GM12865 (cell line): ENCODE data around the gene ZMIZ1.
A peak's percentile ranks its signal among the peaks of the same experiment; 100 is the strongest.

ENCODE experiments used
- DNase-seq: peaks from one replicate; pipeline ENCODE4 v3.0.0; 2010; ENCODE audit warnings: low read depth
- H3K4me3 ChIP-seq: 2 replicates; pipeline ENCODE4 v1.5.1; 2011; ENCODE audit warnings: mild to moderate bottlenecking, low read depth, low read length, control low read depth
- TF ChIP-seq, protein P1 (sequence below): IDR thresholded peaks from 2 replicates; pipeline ENCODE4 v1.5.1; 2011; ENCODE audit warnings: low read length, control low read depth, low read depth, inconsistent platforms; ENCODE audit not compliant: insufficient read depth; ENCODE audit errors: missing control alignments

Gene ZMIZ1

DNA sequence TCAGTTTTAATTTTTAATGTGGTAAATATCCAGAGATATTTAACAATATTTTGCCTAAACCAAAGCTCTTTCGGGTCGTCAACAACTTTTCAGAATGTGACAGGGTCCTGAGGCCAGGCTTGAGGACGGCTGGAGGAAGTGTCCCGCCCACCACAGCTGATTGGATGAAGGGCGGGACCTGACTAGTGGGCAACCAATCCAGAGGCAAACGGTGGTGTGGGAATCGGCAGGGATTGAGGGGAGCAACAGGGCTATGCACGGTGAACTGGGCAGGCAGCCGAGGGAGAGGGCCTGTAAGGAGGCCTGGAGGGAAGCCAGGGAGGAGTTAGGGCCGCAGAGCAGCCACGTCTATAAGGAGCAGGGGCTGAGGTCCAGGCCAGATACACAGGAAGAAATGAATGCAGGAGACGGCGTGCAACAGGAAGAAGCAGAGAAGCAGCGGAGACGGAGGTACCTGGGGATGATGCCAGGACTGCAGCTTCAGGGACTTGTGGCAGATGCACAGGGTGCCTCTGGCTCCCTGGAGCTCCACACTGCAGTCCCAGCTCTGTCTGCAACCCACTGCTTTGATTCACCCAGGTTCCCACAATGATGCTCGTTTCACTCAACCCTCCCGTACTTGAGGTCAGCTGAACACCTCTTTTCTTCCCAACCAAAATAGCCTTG lies 46.1 kb upstream of the ZMIZ1 start:
- TF ChIP-seq, protein P1, sequence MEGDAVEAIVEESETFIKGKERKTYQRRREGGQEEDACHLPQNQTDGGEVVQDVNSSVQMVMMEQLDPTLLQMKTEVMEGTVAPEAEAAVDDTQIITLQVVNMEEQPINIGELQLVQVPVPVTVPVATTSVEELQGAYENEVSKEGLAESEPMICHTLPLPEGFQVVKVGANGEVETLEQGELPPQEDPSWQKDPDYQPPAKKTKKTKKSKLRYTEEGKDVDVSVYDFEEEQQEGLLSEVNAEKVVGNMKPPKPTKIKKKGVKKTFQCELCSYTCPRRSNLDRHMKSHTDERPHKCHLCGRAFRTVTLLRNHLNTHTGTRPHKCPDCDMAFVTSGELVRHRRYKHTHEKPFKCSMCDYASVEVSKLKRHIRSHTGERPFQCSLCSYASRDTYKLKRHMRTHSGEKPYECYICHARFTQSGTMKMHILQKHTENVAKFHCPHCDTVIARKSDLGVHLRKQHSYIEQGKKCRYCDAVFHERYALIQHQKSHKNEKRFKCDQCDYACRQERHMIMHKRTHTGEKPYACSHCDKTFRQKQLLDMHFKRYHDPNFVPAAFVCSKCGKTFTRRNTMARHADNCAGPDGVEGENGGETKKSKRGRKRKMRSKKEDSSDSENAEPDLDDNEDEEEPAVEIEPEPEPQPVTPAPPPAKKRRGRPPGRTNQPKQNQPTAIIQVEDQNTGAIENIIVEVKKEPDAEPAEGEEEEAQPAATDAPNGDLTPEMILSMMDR: no peak
- DNase-seq: peak; percentile 20
- H3K4me3 ChIP-seq: no peak overlapping the region

DNA sequence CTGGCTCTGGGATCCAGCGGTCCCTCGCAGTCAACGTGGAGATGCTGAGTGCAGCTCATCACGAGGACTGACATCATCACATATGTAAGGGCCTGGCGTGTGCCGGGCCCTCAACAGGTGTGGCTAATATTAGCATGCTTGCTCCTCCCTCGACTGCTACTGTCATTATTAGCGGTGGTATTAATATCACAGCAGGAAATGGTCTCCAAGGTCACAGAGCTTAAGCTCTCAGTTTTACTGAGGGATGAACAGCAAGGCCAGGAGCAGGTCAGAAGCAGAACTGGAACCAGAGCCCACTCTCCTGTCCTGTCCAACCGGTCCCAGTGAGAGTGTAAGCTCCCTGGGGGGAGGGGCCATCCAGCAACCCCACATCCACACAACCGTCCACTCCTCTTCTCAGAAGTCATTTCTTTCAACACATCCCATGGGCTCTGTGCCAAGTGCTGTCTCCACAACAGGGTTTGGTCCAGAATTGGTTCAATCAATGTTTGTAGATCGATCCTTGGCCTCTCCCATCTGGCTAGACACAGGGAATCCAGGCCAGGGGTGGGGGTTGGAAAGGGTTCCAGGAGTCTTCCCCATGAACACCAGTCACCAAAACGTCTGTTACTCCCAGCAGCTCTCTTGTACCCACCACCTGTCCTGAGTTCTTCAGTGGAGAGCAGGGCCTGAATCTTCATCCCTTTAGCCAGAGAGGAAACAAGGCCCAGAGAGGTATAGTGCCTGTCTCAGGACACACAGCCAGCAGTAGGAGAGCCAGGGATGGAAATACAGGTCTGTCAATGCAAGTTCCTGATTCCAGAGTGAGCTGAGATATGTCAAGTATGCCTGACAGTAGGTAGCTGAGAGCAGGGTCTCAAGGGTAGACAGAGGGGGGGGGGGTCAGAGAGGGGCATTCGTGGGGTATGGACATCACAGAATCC lies 45.3 kb upstream of the ZMIZ1 start:
- TF ChIP-seq, protein P1: no peak
- peak; percentile 59 for DNase-seq
- no peak overlapping the region for H3K4me3 ChIP-seq

DNA sequence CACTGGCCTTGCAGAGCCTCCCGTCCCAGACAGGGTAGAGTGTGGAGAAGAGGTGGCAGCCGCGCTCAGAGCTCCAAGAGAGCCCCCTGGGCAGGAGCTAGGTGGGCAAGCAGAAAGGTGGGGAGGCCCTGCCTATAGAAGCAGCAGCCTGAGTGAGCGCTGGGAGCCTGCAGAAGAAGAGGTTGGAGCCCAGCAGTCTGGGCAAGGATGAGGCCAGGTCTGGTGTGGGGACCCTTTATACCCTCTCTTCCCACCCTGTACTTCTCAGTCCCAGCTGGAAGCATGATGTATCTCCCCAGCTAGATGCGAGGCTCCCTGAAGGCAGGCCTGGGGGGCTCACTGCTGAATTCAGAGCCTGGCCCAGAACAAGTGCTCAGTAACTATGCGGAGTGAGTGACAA lies 44.5 kb upstream of the ZMIZ1 start:
- TF ChIP-seq, protein P1: no peak
- DNase-seq: no peak
- no peak overlapping the region for H3K4me3 ChIP-seq

DNA sequence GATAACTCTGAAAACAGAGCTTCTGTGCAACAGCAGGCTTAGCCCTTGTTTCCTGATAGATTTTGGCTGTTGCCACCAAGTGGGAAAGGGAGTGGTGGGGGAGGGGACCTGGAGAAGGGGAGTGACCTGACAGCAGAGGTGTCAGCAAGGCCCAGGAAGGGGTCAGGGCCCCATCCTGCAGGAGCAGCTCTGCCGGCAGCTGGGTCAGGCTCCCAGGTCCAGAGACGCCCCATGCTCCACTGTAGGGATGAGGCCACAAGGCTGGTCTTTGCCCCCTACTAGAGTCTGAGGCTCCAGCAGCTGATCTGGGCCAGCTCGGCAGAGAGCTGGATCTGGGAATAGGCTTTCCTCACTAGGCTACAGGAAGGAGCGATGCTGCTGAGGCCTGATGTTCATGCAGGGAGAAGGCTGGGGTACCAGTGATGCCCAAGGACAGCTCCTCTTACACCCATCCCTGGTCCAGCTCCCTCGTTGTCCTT lies 44.0 kb upstream of the ZMIZ1 start:
- DNase-seq: no peak
- TF ChIP-seq, protein P1: no peak
- H3K4me3 ChIP-seq: no peak overlapping the region

DNA sequence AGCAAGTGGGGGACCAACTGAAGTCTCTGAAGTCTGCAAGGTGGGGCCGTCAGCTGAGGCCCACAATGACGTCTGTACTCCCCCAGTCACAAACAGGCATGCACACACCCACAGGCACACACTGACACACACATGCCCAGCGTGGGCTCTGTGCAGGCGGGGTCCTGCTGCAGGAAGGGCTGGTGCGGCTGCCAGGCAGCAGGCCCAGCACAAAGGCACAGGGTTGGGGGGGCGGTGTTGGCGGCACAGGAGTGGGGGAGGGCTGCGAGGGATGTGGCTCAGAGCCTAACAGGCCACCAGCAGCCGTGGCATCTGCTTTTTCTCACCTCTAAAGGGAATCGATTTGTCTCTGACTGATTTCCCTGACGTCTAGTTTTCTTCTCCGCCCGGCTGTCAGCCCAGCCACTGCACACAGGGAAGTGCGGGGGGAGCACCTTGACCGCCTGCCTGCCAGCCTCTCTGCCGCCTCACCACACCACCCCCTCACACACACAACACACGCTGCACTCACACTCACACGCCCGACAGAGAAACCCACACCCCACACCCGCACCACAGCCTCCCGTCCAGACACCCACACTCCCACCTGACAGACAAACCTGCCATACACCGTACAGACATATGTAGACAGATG lies 43.5 kb upstream of the ZMIZ1 start:
- no peak for DNase-seq
- TF ChIP-seq, protein P1: no peak
- H3K4me3 ChIP-seq: no peak overlapping the region

DNA sequence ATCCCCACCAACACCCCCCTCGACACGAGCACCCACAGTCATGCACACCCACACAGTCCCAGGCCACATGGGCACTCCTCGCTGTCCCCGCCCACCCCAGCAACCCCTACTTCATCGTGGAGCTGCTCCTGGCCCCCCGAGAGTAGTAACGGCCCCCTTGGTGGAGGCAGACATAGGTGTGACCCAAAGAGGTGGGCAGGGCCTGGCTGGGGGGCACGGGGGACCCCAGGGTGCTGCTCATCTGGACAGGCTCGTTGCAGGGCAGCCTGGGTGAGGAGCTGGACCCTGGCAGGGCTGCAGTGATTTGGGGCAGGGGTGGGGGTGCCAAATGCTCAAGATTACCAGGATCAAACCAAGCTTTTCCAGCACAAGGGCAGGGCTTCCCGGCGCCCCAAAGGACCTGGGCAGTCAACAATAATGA lies 42.4 kb upstream of the ZMIZ1 start:
- TF ChIP-seq, protein P1: no peak
- H3K4me3 ChIP-seq: no peak overlapping the region
- no peak for DNase-seq
